ENCODE results near the gene RPL28.

The RPL28 gene

GRCh38 chr19:55435020-55435419, 49.3 kb downstream of the RPL28 start:
- TF ChIP-seq GATA3 (IDR thresholded peaks at IDR 0.05; ENCODE audit: low read depth, low read length) (no peak), GATA2 (IDR thresholded peaks at IDR 0.05; ENCODE audit: low read depth, low read length) (no peak)

- TF ChIP-seq GATA3 (IDR thresholded peaks at IDR 0.05; ENCODE audit: low read depth, low read length) (no peak), GATA2 (IDR thresholded peaks at IDR 0.05; ENCODE audit: low read depth, low read length) (no peak)
These were observed 51.1 kb downstream of the RPL28 start for GRCh38 chr19:55436847-55437246.

GRCh38 chr19:55437410-55437809, 51.7 kb downstream of the RPL28 start:
- TF ChIP-seq GATA2 (IDR thresholded peaks at IDR 0.05; ENCODE audit: low read depth, low read length) (no peak), GATA3 (IDR thresholded peaks at IDR 0.05; ENCODE audit: low read depth, low read length) (no peak)

- TF ChIP-seq GATA3 (IDR thresholded peaks at IDR 0.05; ENCODE audit: low read depth, low read length) = no peak
- TF ChIP-seq GATA2 (IDR thresholded peaks at IDR 0.05; ENCODE audit: low read depth, low read length) = no peak
These were observed 53.3 kb downstream of the RPL28 start for GRCh38 chr19:55439052-55439451.

DNA sequence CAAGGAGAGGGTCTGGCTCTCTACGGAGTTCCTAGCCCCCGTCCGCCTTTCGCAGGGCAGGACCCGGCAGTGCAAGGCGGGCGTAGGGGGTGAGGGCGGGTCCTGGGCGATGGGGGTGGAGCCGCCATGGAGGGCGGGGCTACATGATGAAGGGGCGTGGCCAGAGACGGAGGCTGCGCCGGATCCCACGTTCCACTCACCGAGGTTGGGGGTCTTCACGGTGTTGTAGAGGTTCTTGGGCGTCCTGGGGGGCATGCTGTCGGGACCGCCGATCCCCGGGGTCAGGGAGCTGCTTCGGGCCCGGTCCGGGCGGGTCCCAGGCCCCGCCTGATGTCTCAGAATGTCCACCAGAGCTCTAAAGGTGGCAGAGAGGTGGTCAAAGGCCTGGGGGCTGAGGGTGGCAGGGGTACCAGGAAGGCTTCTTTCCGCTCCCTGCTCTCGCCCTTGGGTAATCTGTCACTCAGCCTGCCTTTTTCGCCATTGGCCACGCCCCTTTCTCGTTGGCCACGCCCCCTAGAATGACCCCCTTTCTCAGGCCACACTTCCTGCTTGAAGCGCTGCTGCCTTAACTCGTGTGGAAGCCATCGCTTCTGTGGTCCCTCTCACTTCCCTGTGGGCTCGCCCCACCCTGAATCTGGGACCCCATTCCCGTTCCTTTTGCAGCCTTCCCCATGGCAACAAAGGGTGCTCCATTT, 54.8 kb downstream of the RPL28 start:
- no peak for TF ChIP-seq GATA3 (IDR thresholded peaks at IDR 0.05; ENCODE audit: low read depth, low read length)
- TF ChIP-seq GATA2 (IDR thresholded peaks at IDR 0.05; ENCODE audit: low read depth, low read length) = no peak

DNA sequence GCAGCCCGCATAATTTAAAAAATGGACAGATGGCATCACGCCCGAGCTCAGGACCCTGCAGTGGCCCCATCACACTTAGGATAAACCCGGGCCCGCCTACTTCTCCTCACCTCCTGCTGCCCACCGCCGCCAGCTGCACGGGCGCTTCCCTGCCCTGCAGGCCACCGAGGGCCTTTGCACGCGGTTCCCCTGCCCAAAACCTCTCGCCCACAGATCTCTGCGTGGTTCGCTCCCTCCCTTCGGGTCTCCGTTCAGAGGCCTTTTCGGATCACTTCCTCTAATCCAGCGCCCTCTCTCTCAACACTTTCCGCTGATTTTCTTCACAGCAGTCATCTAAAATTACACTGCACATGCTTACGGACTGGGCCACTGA, 55.6 kb downstream of the RPL28 start:
- TF ChIP-seq GATA3 (IDR thresholded peaks at IDR 0.05; ENCODE audit: low read depth, low read length) (no peak), GATA2 (IDR thresholded peaks at IDR 0.05; ENCODE audit: low read depth, low read length) (no peak)

DNA sequence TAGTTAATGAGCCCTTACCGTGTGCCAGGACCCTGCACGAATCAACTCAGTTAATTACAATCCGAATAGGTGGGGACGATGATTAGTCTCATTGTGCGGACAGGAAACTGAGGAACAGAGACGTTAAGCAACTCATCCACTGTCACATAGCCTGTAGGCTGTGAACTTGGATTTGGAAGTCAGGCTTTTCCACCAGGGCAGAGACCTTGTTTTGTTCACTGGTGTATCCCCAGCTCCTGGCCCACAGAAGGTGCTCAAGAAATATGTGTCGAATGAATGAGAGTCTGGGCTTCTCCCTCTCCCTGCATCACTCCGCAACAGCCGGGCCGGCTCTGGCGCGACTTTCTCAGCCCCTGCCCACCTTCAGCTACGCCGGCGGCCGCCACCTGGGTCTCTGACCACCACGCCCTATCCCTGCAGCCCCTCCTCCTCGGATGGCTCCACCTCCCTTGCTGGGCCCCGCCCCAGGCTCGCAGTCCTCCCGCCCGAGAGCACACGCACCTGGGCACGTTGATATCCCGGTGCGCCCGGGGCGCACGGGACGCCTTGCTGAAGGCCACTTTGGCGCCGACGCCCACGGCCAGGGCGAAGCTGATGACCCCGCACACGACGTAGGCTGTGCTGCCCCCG, 56.1 kb downstream of the RPL28 start:
- no peak for TF ChIP-seq GATA2 (IDR thresholded peaks at IDR 0.05; ENCODE audit: low read depth, low read length)
- TF ChIP-seq GATA3 (IDR thresholded peaks at IDR 0.05; ENCODE audit: low read depth, low read length) = no peak

DNA sequence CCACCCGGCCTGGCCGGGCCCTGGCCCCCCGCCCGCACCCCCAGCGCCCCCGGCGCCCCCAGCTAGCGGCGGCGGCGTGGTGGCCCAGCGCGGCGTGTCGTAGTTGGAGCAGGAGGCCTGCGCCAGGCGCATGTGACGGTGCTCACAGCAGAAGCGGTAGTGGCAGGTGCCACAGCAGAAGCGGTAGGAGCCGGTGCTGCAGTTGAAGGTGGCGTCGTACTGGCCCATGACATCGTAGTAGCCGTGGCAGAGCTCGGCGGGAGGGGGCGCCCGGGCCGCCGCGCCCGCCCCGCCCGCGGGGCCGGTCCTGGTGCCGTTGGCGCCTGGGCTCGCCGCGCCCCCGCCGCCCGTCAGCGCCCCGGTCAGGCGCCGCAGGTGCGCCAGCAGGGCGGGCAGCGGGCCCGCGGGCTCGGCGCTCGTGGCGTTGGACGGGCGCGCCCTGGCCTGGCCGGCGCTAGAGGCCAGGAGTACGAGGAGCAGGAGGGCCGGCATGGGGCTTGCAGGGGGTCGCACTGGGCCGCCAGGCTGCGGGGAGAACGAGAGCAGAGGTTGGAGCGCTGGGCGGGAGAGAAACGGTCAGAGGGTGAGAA, 56.7 kb downstream of the RPL28 start:
- TF ChIP-seq GATA2 (IDR thresholded peaks at IDR 0.05; ENCODE audit: low read depth, low read length) = no peak

- TF ChIP-seq GATA2 (IDR thresholded peaks at IDR 0.05; ENCODE audit: low read depth, low read length) (no peak), GATA3 (IDR thresholded peaks at IDR 0.05; ENCODE audit: low read depth, low read length) (no peak)
These were observed 57.5 kb downstream of the RPL28 start, which contains the start of gene SHISA7 for GRCh38 chr19:55443045-55443823. Gene SHISA7, minus strand, starts transcription at chr19:55443300. Its CDS starts 437 bp downstream, at chr19:55442863.

GRCh38 chr19:55443824-55444480, 58.2 kb downstream of the RPL28 start:
- TF ChIP-seq GATA3 (IDR thresholded peaks at IDR 0.05; ENCODE audit: low read depth, low read length) (no peak), GATA2 (IDR thresholded peaks at IDR 0.05; ENCODE audit: low read depth, low read length) (no peak)

DNA sequence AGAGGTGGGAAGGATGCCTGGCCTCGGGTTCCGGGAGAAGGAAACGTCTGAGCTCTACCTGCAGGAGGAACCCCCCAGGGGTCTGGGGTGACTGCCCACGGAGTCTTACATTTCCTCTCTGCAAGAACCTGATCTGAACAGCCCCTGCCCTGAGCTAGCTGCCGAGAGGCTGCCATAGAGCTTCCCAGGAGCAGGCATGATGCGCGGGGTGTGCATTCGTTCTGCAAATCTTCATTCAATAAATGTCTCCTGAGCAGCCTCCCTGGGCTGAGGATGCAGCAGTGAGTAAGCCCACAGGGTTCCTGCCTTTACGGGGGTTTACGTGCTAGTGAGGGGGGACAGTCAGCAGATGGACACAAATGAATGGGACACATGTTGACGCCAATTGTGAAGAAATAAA, 58.9 kb downstream of the RPL28 start:
- TF ChIP-seq GATA3 (IDR thresholded peaks at IDR 0.05; ENCODE audit: low read depth, low read length) (no peak), GATA2 (IDR thresholded peaks at IDR 0.05; ENCODE audit: low read depth, low read length) (no peak)

GRCh38 chr19:55446060-55446459, 60.3 kb downstream of the RPL28 start:
- TF ChIP-seq GATA2 (IDR thresholded peaks at IDR 0.05; ENCODE audit: low read depth, low read length) (no peak), GATA3 (IDR thresholded peaks at IDR 0.05; ENCODE audit: low read depth, low read length) (no peak)

- TF ChIP-seq GATA3 (IDR thresholded peaks at IDR 0.05; ENCODE audit: low read depth, low read length) = no peak
- no peak for TF ChIP-seq GATA2 (IDR thresholded peaks at IDR 0.05; ENCODE audit: low read depth, low read length)
These were observed 61.9 kb downstream of the RPL28 start for GRCh38 chr19:55447421-55448174.
